Lung microvascular endothelial cell (primary cell): ENCODE data around the gene ARGLU1. TPM values are rescaled to one million over a fixed set of nuclear protein-coding genes. Genes with fewer than 3 reads are reported as not detected.

Experiments used
- DNase-seq, 2 donors: peaks; one replicate each; pipeline versions ENCODE4 v3.0.0 to v3.0.0-alpha.2; 2010; ENCODE audit warnings: low read depth in 2 of 2
- total RNA-seq: library from RNA; depleted of rRNA; stranded (reverse); fragments of >200 nt; gene quantifications from 2 replicates; pipeline ENCODE4 v1.2.1, GENCODE V29; 2014

The ARGLU1 gene
- total RNA-seq, 1 donor from 2014 or later: 24.4 TPM

GRCh38 chr13:106587787-106588186 lies 19.9 kb upstream of the ARGLU1 start:
- DNase-seq: no peak

- DNase-seq: peak in 1 of 2 donors; percentile 19
Observed at GRCh38 chr13:106586648-106587166, 18.8 kb upstream of the ARGLU1 start.

DNA sequence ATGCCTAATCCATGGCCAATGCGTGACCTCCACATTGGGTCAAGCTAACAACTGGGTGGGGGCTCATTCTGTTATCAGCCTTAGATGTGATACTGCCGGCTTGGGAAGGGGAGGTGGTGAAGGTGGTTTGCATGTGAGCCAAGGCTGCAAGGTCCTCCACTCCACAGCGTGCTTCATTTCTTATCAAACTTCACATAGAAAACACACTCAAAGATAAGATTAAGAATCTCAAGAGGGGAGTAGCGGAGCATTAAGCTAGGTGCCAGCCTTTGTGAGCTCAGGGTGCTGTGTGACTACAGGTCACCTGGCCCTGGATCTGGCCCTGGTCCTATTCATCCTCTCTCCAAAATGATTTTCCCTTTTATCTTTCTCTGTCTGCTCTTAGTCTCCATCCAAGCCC lies 13.3 kb upstream of the ARGLU1 start:
- DNase-seq: no peak

DNA sequence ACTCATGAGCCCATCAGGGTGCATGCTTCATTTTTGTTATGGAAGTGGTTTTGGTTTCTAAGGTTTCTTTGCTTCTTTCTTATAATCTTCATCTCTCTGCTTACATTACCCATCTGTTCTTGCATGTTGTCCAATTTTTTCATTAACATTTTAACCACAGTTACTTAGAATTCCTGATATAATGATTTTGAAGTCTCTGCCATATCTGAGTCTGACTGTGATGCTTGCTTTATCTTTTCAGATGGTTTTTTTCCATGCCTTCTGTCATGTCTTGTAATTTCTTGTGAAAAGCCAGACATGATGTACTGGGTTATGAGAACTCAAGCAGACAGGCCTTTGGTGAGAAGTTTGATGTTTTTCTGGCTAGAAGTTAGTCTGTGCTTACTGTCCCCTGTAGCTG lies 8.0 kb upstream of the ARGLU1 start:
- DNase-seq: no peak

DNA sequence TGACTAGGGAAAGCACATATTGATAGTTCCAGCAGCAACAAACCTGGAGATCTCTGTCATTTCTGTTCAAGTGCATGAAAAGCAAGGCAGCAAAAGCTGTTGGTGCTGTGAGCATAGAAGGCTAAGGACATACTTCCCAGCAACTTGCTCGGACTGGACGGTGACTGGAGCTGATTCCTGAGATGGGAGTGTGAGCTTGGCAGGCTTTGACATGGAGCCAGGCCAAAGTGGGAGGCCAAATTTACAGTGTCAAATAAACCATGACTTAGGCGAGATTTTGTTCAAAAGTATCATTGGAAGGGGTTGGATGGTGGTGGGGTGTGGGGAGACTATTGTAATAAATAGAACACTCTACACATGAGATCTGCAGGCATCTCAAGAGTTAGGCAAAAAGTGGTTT lies 5.9 kb upstream of the ARGLU1 start:
- no peak for DNase-seq

GRCh38 chr13:106573284-106573846 lies 5.4 kb upstream of the ARGLU1 start:
- DNase-seq: no peak

- DNase-seq: peak; percentile 82 to 94
Observed at GRCh38 chr13:106570299-106570852, 2.4 kb upstream of the ARGLU1 start.

DNA sequence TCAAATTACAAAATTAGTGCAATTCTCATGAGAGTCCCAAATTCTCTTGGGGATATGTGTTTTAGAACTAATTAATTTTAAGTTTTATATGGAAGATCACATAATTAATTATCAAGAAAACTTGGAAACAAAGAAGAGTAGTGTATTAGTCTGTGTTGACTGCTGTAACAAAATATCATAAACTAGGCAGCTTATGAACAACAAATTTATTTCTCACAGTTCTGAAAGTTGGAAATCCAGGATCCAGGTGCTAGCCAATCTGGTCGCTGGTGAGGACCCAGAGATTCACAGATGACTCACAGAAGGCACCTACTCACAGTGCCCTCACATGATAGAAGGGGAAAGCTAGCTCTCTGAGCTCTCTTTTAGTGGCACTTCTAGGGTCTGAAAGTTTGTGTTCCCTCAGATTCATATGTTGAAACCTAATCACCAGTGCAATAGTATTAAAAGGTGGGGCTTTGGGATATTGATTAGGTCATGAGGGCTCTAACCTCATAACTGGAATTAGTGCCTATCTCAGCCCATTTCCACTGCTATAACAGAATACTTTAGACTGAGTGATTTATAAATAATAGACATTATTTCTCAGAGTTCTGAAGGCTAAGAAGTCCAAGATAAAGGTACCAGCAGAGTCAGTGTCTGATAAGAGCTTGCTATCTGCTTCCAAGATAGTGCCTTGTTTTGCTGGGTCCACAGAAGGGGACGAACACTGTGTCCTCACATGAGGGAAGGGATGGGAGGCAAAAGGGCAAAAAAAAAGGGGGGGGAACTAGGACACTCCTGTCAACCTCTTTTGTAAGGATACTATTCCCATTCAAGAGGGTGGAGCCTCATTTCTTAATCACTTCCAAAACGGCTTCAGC lies 1.5 kb upstream of the ARGLU1 start:
- no peak for DNase-seq

DNA sequence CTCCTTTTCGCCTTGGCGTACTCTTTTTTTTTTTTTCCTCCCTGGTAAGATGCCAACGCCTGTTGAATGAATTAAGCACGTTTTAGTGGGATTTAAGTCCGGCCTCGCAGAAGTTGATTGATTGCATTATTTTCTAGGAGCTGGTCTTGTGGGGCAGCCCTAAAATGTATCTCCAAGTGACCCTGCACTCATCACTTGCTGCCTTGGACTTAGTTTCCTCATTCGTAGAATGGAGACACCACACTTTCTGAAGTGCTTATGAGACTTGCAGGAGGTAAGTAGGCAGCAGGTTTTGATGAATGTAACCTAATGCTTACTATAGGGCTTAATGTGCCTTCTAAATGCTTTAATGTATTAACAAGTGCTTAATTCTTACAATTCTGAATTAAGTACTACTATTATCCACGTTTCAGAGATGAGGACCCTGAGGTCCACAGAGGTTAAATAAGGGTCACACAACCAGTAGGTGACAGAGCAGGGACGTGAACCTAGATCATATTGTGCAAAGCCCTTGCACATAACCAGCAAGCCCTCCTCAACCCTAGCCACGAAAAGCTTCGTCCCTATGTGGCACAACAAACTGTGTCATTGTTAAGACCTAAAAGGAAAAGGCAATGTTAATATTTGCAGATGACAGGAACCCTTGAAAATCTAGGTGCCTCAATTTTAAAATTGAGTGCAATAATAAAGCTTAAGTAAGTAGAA lies 514 bp upstream of the ARGLU1 start:
- peak in 1 of 2 donors; percentile 13 for DNase-seq

GRCh38 chr13:106566641-106567473 lies 1.1 kb downstream of the ARGLU1 start:
- DNase-seq: peak; percentile 72 to 75

GRCh38 chr13:106565127-106565775 lies 2.7 kb downstream of the ARGLU1 start:
- peak in 1 of 2 donors; percentile 17 for DNase-seq

DNA sequence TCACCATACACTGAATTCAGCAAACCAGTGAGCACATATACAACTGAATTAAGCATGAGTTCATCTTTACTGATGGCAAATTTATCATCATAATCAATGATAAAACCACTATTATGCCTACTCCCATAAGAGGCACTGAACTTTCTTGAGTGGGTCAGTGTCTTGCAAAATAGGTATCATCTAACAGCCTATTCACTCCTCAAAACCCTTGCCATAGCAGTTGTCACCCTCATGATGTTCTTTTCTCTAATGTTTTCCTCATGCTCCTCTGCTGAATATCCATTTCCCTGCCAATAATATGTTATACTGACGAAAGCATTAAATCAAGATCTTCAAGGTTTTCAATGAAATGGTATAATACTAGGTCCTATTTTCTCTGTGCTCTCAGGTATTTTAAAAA lies 5.6 kb downstream of the ARGLU1 start:
- no peak for DNase-seq

GRCh38 chr13:106561551-106562170 lies 6.3 kb downstream of the ARGLU1 start:
- peak; percentile 31 to 55 for DNase-seq

DNA sequence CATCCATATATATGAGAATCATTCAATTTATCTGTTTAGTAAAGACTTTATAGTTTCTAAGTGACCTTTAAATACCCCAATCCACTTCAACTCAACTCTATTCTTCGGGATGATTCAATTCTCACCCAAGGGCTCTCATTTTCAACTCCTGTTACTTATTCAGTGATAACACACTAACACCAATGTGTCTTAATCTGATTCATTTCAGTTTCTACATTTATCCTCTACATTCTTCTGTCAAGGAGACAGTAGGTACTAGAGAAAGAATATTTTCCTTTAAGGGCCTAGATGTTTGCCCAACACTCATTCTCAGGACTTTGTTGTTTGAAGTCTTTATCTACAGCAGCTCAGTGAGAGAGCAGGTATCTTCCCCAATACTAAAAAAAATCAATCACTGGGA lies 7.1 kb downstream of the ARGLU1 start:
- no peak for DNase-seq

DNA sequence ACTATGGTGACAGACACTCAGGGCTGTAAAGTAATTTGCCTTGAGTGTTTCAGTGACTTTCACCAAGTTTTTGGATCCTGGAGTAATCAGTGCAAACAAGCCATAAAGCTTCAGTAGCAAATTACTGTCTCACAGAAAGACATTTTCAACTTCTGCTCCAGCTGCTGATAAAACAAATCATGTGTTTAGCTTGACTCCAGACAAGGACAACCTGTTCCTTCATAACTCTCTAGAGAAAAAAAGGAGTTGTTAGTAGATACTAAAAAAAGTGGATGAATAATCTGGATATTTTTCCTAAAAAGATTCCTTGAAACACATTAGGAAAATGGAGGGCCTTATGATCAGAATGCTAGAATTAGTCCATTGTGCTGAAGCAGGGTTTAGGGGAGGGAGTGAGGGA lies 9.4 kb downstream of the ARGLU1 start:
- DNase-seq: no peak

- no peak for DNase-seq
Observed at GRCh38 chr13:106555631-106556328, 12.2 kb downstream of the ARGLU1 start.

GRCh38 chr13:106551751-106552150 lies 16.2 kb downstream of the ARGLU1 start:
- no peak for DNase-seq

- DNase-seq: no peak
Observed at GRCh38 chr13:106551350-106551749, 16.6 kb downstream of the ARGLU1 start.

DNA sequence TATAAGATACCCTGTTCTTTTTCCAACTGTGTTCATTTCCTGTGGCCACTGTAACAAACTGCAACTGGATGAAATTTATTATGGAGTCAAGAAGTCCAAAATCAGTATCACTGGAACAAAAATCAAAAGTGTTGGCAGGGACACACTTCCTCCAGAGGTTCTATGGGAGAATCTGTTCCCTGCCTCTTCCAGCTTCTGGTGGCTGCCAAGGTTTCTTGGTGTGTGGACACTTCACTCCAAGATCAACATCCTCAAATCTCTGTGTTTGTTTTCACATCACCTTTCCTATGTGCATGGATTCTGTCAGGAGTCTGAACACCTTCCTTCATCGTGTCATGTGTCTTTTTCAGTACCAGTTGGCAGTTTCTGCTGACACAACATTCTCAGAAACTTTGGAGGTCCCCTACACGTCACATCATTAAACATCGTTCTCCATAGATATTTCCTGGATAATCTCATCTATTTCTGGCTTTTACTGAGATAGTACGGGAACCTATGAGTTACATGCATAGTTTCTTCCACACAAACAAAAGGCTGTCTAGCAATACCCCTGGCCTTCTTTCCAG lies 17.3 kb downstream of the ARGLU1 start:
- no peak for DNase-seq
